ENCODE results near the gene EXOC6B.

The EXOC6B gene

GRCh38 chr2:72605836-72606442 lies 219.9 kb downstream of the EXOC6B start:
- no peak for ATAC-seq
- no peak for TF ChIP-seq ZFP30 (CRISPR knock-in tag; IDR thresholded peaks at IDR 0.05)
- no peak for TF ChIP-seq ISL1 (CRISPR knock-in tag; IDR thresholded peaks at IDR 0.05)
- TF ChIP-seq TOX (CRISPR knock-in tag; IDR thresholded peaks at IDR 0.05; ENCODE audit: borderline replicate concordance): no peak
- no peak for TF ChIP-seq PATZ1 (CRISPR knock-in tag; IDR thresholded peaks at IDR 0.05; ENCODE audit: borderline replicate concordance)
- TF ChIP-seq TSHZ2 (CRISPR knock-in tag; IDR thresholded peaks at IDR 0.05): no peak
- no peak for TF ChIP-seq OSR1 (CRISPR knock-in tag; IDR thresholded peaks at IDR 0.05)
- TF ChIP-seq CSRNP3 (CRISPR knock-in tag; IDR thresholded peaks at IDR 0.05): no peak
- TF ChIP-seq POU6F1 (CRISPR knock-in tag; IDR thresholded peaks at IDR 0.05; ENCODE audit: borderline replicate concordance, low read depth): no peak
- TF ChIP-seq ESRRG (CRISPR knock-in tag; IDR thresholded peaks at IDR 0.05): no peak
- TF ChIP-seq RARB (CRISPR knock-in tag; IDR thresholded peaks at IDR 0.05): no peak
- no peak for TF ChIP-seq PPARA (CRISPR knock-in tag; IDR thresholded peaks at IDR 0.05; ENCODE audit: borderline replicate concordance)
- no peak for TF ChIP-seq ZFP3 (CRISPR knock-in tag; IDR thresholded peaks at IDR 0.05)
- TF ChIP-seq ZNF8 (CRISPR knock-in tag; IDR thresholded peaks at IDR 0.05): no peak
- TF ChIP-seq TCF4 (CRISPR knock-in tag; IDR thresholded peaks at IDR 0.05; ENCODE audit: borderline replicate concordance): no peak
- TF ChIP-seq BACH2 (CRISPR knock-in tag; IDR thresholded peaks at IDR 0.05; ENCODE audit: borderline replicate concordance): no peak
- no peak for TF ChIP-seq ZNF70 (CRISPR knock-in tag; IDR thresholded peaks at IDR 0.05)

GRCh38 chr2:72604468-72604867 lies 221.4 kb downstream of the EXOC6B start:
- no peak for ATAC-seq
- TF ChIP-seq POU6F1 (CRISPR knock-in tag; IDR thresholded peaks at IDR 0.05; ENCODE audit: borderline replicate concordance, low read depth) (no peak), ZC3H10 (CRISPR knock-in tag; IDR thresholded peaks at IDR 0.05) (no peak), CREB5 (CRISPR knock-in tag; IDR thresholded peaks at IDR 0.05; ENCODE audit: low read depth) (no peak), SNAI2 (CRISPR knock-in tag; IDR thresholded peaks at IDR 0.05) (no peak), RARB (CRISPR knock-in tag; IDR thresholded peaks at IDR 0.05) (no peak)

- TF ChIP-seq TOX (CRISPR knock-in tag; IDR thresholded peaks at IDR 0.05; ENCODE audit: borderline replicate concordance) (no peak), POU6F1 (CRISPR knock-in tag; IDR thresholded peaks at IDR 0.05; ENCODE audit: borderline replicate concordance, low read depth) (no peak), SNAI2 (CRISPR knock-in tag; IDR thresholded peaks at IDR 0.05) (no peak), ZNF70 (CRISPR knock-in tag; IDR thresholded peaks at IDR 0.05) (no peak), CSRNP3 (CRISPR knock-in tag; IDR thresholded peaks at IDR 0.05) (no peak)
These were observed 222.4 kb downstream of the EXOC6B start for GRCh38 chr2:72603481-72603880.

More at GRCh38 chr2:72603481-72603880, 222.4 kb downstream of the EXOC6B start:
- no peak for ATAC-seq

Measured in SK-N-SH treated with all-trans-retinoic acid at 6 μM for 48 hours (cell line).